Umbilical cord (tissue), 2 donors: Measurements from ENCODE around the gene QARS1. TPM values are rescaled to one million over a fixed set of nuclear protein-coding genes. Genes with fewer than 3 reads are reported as not detected.

ENCODE experiments used
- DNase-seq: peaks from one replicate; pipeline ENCODE4 v3.0.0-alpha.2; 2015; ENCODE audit warnings: low spot score
- total RNA-seq: library from RNA; depleted of rRNA; stranded (reverse); fragments of >200 nt; gene quantifications from one replicate; pipeline ENCODE4 v1.2.3, GENCODE V29; 2014; ENCODE audit warnings: low replicate concordance; ENCODE audit not compliant: insufficient read depth

The QARS1 gene
- total RNA-seq, result 283 TPM

DNA sequence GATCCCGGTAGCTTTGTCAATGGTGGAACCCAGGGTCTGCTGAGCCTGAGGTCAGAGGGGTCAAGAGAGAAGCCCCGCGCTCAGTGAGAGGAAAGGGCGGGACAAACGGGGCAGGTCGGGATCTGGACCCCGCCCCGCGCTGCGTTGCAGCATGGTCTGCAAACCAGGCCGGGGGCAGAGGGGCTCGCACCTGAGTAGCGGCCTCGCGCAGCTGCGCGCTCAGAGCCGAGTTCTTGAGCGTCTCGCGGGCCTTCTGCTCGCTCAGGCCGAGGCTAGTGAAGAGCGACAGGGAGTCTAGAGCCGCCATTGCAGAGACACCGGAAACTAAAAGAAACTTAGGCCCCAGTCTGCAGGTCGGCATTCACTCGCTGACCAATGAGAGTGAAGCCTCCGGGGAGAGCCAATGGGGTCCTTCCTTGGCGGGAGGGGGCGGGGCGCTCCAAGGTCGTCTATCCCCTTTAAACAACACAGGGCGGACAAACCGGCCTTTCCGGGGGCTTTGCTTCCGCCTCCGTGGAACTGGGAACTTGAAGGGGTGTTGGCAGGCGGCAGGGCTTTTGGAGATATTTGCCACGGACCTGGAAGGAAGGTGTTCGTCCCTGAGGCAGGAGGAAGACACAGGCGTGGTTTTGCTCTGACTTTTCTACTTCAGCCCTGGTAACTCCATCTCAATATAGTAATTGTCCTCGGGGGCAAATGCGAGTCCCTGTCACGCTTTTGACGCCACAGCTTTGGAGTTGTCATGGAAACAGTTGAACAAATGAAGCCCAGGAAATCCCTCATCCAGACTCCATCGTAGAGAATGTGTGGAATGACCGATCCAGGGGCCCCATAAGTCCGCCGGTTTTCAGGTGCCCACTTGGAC, at the start of gene QARS1:
Gene QARS1, minus strand, starts transcription at position 331 of the 865 bp plus-strand sequence. Its CDS starts 24 bp downstream, at position 307.
- DNase-seq, result peak; percentile 98

GRCh38 chr3:49153349-49153912, 48.9 kb upstream of the QARS1 start:
- DNase-seq, result no peak

DNA sequence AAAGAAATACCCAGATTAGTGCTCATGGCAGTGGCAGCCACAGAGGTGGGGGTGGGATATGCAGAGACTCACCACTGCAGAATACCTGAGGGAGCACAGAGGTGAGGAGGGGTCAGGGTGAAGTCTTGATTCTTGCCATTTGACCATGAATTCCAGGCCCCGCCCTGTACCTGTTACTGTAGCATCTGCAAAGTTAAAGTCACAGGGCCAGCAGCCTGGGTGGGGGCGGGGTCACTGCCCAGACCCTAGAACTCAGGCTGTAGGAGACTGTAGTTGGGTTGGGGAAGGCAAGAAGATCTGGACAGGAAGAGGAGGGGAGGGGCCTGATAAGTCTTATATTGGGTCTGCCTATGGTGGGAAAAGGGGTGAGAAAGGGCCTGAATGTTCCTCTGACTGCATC, 47.1 kb upstream of the QARS1 start:
- no peak for DNase-seq

- no peak for DNase-seq
Measured at GRCh38 chr3:49148159-49148558, 43.6 kb upstream of the QARS1 start.

- DNase-seq, result no peak
Measured at GRCh38 chr3:49140080-49140479, 35.5 kb upstream of the QARS1 start.

DNA sequence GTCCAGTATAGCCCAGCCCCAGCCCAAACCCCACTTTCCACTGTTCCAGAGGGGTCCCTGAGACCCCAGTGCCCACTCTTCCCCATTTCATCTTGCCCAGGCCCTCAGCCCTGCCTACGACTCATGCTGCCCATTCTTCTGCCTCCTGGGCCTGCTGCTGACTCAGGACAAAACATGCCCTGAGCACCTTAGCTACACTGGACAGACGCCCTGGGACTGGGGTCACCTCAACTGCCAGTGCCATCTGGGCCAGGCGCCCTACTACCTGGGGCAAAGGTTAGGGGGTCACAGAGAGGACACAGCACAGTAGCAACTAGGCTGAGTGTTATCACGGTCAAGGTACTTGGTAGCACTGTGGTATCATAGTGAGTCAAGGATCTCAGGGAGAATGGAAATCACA, 30.9 kb upstream of the QARS1 start:
- no peak for DNase-seq

- DNase-seq, result no peak
Measured at GRCh38 chr3:49134471-49135265, 30.1 kb upstream of the QARS1 start.

GRCh38 chr3:49133226-49133951, 28.8 kb upstream of the QARS1 start:
- peak; percentile 95 for DNase-seq

DNA sequence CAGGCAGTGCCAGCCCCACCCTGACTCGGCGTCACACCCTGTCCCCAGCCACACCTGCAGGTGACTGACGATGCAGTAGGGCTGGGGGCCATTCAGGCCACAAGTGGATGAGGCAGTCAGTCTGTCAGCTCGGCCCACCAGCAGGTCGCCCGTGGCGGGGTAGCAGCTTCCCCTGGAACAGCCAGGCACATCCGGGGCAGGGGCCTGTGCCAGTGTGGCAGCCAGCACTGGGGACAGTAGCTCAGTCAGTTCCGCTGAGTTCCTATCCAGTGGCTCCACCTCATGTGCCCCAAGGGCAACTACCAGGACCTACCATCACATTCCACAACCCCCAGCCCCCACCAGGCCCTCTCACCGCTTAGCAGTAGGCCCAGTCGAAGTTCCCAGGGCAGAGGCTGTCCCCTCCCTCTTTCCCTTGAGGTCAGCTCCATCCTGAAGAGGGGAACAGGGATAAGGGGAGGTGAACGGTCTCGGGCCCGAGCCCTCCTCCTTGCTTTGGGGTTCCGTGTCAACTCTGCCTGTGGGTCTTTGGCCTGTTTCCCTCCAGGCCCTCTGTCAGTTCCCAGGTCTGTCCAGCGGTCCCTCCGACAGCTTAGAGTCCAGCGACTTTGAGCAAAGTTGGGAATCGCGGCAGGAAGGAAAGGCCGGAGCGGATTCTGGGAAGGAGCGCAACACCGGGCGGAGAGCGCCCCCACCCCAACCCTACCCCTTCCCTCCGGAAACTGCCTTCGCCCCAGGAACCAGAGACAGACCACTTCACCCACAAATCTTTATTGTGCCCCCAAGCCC, 28.1 kb upstream of the QARS1 start, which contains the start of gene LAMB2:
Gene LAMB2, minus strand, starts transcription at position 614 of the 789 bp plus-strand sequence. Its CDS starts 183 bp downstream, at position 431.
- peak; percentile 91 for DNase-seq

DNA sequence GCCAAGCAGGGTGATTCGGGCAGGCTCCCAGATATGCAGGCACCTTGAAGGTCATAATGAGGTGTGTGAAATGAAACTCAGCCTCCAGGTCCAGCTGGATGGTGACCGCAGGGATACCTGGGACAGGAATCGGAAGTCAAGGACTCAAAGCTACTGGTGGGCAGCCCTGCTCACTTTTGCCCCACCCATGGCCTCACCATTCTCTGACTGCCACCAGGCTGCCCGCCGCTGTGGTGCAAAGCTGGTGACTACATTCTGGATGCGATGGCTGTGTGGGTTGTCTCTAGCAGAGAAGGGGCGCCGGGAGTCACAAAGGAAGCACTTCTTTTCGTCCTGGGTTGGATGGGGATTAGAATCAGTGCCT, 27.5 kb upstream of the QARS1 start:
- no peak for DNase-seq

GRCh38 chr3:49131576-49131975, 27.0 kb upstream of the QARS1 start:
- DNase-seq, result no peak

GRCh38 chr3:49131040-49131439, 26.5 kb upstream of the QARS1 start:
- no peak for DNase-seq

DNA sequence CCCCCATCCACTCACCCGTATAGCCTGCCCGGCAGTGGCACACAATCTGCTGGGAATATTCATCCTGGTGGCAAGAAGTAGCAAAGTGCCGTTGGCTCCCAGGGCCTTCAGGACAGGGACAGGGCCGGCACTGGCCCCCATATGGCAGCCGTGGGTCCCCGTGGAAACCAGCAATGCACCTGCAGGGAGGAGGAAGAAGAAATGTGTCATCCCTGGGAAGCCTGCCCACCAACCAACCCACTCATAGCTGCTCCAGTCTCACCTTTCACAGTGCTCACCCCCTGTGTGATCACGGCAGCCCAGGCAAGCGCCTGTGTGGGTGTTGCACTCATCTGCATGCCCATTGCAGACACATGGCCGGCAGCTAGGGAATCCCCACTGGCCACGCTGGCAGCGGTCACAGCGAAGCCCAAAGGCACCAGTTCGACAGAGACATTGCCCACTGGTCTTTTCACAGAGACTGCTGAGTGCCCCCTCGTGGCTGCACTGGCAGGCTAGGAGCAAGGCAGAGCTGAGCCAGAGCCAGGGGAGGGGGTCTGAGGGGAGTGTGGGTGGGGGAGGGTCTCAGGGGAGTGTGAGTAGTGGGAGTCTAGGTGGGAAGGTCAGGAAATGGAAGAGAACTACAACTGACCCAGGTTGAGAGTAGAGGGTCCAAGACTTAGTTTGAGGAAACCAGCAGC, 20.6 kb upstream of the QARS1 start:
- DNase-seq, result no peak

DNA sequence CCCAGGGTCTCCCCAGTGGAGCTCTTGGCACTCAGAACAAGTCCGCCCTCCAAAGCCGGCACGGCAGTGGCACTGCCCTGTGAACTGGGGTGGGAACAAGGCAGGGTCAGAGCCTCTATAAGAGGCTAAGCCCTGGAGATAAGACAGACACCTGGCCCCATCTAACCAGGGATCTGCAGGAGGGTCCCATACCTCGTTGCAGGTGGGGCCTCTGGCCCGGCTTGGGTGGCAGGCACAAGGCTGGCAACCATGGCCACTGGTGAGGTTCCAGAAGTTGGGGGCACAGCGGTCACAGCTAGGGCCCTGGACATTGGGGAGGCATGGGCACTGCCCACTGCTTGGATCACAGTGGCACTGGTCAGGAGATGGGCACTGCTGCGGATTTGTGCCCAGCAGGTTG, 19.6 kb upstream of the QARS1 start:
- DNase-seq, result no peak

DNA sequence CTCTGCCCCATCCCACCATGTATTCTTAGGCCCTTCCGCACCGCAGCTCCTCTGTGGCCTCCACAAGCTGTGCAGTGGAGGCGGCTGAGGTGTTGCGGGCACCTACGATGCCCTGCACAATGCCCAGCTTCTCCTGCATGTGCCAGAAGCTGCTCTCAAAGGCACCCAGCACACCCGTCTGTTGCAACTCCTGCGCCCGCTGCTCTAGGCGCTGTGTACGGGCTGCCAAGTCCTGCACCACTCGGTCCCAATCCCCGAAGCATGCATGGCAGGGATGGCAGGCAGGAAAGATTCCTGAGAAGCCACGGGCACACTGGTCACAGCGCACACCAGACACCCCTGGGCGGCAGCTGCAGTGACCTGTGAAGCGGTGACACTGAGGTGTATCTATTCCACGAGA, 19.1 kb upstream of the QARS1 start:
- DNase-seq, result no peak

DNA sequence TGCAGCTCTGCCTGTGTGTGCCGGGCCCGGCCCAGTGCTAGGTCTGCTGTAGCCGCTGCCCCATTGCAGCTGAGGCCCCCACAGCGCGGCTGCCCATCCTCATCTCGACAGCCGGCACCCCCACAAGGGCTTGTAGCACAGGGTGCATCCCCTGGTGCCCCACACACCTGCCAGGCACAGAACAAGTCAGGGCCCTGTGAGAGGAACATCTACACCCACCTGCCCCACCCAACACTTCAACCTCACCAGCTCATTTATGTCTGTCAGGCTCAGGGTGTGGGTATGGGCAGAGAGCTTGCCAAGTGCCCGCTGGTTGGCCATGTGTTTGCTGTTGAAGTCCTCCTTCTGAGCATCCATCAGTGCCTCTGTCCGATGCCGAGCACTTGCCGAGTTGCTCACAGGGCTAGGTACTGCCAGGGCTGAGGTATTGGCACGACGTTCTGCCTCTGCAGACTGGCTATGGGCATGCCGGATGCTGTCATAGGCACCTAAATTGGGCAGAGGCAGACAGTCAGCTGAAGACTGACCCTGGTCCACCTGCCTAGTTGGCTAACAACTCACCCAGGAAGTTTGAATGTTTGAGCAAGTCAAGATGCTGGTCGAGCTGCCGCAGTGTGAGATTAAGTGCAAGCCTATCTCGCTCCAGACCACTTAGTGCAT, 18.5 kb upstream of the QARS1 start:
- no peak for DNase-seq

GRCh38 chr3:49122451-49122850, 17.9 kb upstream of the QARS1 start:
- no peak for DNase-seq

- DNase-seq, result no peak
Measured at GRCh38 chr3:49122022-49122421, 17.5 kb upstream of the QARS1 start.

DNA sequence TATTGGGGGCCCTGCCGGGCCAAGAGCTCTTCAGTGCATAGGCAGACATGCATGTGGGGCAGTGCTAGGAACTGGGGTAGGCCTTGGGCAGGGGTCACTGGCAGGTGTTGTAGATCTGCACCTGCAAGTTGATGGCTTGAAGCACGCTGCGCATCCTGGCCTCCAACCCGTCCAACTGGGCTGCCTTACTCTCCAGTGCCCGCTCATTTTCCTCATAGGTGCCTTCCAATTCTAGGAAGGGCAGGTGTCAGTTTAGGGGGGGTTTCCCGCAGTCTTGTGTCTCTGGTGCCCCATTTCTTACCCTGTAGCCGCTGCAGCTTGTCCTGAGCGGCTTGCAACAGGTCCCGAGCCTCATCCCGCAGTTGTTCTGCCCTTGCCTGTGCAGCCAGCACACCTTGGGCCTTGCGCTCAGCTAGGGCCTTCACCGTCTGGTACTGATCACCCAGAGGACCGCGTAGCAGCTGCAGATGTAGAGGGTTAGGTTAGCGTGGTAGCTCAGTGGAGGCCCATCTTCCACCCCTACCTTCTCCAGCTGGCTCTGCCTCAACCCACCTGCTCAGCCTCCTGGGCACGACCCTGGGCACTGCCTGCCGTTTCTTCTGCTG, 16.7 kb upstream of the QARS1 start:
- no peak for DNase-seq
